ENCODE data around the gene TAC3. TPM values are rescaled to one million over a fixed set of nuclear protein-coding genes. Genes with fewer than 3 reads are reported as not detected.

TAC3 gene
- total RNA-seq, 1 experiment from 2014 or later: 3.1 TPM

DNA sequence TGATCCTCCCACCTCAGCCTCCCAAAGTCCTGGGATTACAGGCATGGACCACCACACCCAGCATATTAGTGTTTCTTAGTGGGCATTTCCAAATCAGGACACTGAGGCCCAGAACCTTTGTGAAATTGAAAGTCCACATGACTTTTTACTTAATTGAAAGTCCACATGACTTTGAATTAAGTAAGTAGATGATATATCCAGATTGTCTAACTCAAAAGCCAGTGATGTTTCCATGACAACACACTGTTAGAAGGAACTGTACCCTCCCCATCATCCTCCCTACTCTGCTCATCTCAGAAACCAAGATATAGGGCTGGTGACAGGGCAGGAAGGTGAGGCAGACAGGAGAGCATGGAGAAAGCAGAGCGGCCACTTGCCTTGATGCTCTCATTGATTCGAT, 26.4 kb upstream of the TAC3 start:
- Mint-ChIP-seq H3K27ac (ENCODE audit: unreplicated experiment) (no peak overlapping the region), H3K9me3 (ENCODE audit: unreplicated experiment) (no peaks in the 10 kb centered on the region), H3K36me3 (ENCODE audit: insufficient read depth, unreplicated experiment) (no peaks in the 10 kb centered on the region), H3K4me1 (ENCODE audit: low read depth, unreplicated experiment) (no peaks in the 10 kb centered on the region), H3K4me3 (ENCODE audit: unreplicated experiment) (no peak overlapping the region), H3K27me3 (ENCODE audit: insufficient read depth, unreplicated experiment) (no peaks in the 10 kb centered on the region)
- no peak for DNase-seq
- ChIA-PET CTCF (no interaction called here), POLR2A (interaction anchor here (0.7 kb wide), 1 partner anchor 25 kb away, joined by 9 read pairs; no protein-coding TSS in a partner anchor)
- intact Hi-C loops (cut with micrococcal nuclease; ENCODE audit: unreplicated experiment): no loop called here
- Histone ChIP-seq H3K4me1 (no peaks in the 10 kb centered on the region), H3K36me3 (ENCODE audit: control insufficient read depth, insufficient read depth, low read length) (peaks cover 5% of the 10 kb centered on the region; the same call in 1 of the 2 replicates), H3K9me3 (no peaks in the 10 kb centered on the region), H3K27me3 (replicated peaks; ENCODE audit: control insufficient read depth, insufficient read depth, low read length) (no peaks in the 10 kb centered on the region), H3K4me3 (ENCODE audit: low read depth, low read length) (no peak overlapping the region)
- no TSS peak for BruUV-seq (replicated peaks)
- TF ChIP-seq, protein P1, sequence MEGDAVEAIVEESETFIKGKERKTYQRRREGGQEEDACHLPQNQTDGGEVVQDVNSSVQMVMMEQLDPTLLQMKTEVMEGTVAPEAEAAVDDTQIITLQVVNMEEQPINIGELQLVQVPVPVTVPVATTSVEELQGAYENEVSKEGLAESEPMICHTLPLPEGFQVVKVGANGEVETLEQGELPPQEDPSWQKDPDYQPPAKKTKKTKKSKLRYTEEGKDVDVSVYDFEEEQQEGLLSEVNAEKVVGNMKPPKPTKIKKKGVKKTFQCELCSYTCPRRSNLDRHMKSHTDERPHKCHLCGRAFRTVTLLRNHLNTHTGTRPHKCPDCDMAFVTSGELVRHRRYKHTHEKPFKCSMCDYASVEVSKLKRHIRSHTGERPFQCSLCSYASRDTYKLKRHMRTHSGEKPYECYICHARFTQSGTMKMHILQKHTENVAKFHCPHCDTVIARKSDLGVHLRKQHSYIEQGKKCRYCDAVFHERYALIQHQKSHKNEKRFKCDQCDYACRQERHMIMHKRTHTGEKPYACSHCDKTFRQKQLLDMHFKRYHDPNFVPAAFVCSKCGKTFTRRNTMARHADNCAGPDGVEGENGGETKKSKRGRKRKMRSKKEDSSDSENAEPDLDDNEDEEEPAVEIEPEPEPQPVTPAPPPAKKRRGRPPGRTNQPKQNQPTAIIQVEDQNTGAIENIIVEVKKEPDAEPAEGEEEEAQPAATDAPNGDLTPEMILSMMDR (IDR thresholded peaks at IDR 0.05; ENCODE audit: insufficient read depth in 1 of 2, low read depth in 1 of 2, low read length in 1 of 2, severe bottlenecking in 1 of 2, unreplicated experiment in 1 of 2): no peak

DNA sequence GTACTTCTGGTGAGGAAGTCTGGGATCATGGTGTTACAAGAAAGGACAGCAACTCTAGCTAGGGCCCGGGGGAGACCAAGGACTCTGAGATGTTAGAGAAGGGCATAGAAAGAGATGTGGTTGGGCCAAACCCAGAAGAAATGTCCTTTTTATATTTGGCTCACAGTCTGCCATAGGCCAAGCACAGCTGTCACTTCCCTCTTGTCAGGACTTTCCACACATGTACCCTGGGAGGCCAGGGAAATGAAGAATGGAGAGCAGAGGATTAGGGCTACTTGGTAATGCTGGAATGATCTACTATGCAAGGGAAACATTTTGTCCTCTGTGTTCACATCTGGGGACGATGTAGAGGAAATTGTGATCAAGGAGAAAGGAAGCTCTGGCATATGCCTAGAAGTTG, 24.4 kb upstream of the TAC3 start:
- no peak for DNase-seq
- H3K4me3 ChIP-seq (ENCODE audit: low read depth, low read length): no peak overlapping the region
- H3K27me3 Mint-ChIP-seq (ENCODE audit: insufficient read depth, unreplicated experiment): no peaks in the 10 kb centered on the region
- H3K36me3 Mint-ChIP-seq (ENCODE audit: insufficient read depth, unreplicated experiment): no peaks in the 10 kb centered on the region
- H3K9me3 Mint-ChIP-seq (ENCODE audit: unreplicated experiment): no peaks in the 10 kb centered on the region
- H3K27me3 ChIP-seq (replicated peaks; ENCODE audit: control insufficient read depth, insufficient read depth, low read length): no peaks in the 10 kb centered on the region
- no peaks in the 10 kb centered on the region for H3K4me1 Mint-ChIP-seq (ENCODE audit: low read depth, unreplicated experiment)
- CTCF ChIA-PET: no interaction called here
- H3K27ac Mint-ChIP-seq (ENCODE audit: unreplicated experiment): no peak overlapping the region
- BruUV-seq (replicated peaks): no TSS peak
- TF ChIP-seq, protein P1 (IDR thresholded peaks at IDR 0.05; ENCODE audit: insufficient read depth in 1 of 2, low read depth in 1 of 2, low read length in 1 of 2, severe bottlenecking in 1 of 2, unreplicated experiment in 1 of 2): no peak
- POLR2A ChIA-PET: no interaction called here
- H3K4me1 ChIP-seq: no peaks in the 10 kb centered on the region
- H3K9me3 ChIP-seq: no peaks in the 10 kb centered on the region
- intact Hi-C loops (cut with micrococcal nuclease; ENCODE audit: unreplicated experiment): no loop called here
- H3K4me3 Mint-ChIP-seq (ENCODE audit: unreplicated experiment): no peak overlapping the region
- H3K36me3 ChIP-seq (ENCODE audit: control insufficient read depth, insufficient read depth, low read length): no peaks in the 10 kb centered on the region

DNA sequence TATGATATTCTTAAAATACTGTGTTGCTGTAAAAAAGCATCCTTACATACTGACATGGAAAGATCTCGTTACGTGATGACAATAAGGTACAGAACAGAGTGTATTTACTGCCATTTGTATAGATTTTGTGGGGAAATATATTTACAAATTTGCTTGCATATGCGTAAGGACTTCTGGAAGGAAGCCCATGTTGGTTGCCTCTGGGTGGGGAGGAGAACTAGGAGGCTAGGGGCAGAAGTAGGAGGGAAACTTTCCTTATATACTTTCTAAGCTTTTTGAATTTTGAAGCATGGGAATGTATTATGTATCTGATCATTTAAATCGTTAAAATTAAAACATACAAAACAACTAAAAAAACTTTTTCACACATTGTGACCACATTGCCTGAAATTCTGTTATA, 23.9 kb upstream of the TAC3 start:
- DNase-seq: no peak
- Mint-ChIP-seq H3K27me3 (ENCODE audit: insufficient read depth, unreplicated experiment) (no peaks in the 10 kb centered on the region), H3K9me3 (ENCODE audit: unreplicated experiment) (no peaks in the 10 kb centered on the region), H3K27ac (ENCODE audit: unreplicated experiment) (no peak overlapping the region), H3K4me1 (ENCODE audit: low read depth, unreplicated experiment) (no peaks in the 10 kb centered on the region), H3K36me3 (ENCODE audit: insufficient read depth, unreplicated experiment) (no peaks in the 10 kb centered on the region), H3K4me3 (ENCODE audit: unreplicated experiment) (no peak overlapping the region)
- no peaks in the 10 kb centered on the region; the same call in 1 of the 2 replicates for H3K36me3 ChIP-seq (ENCODE audit: control insufficient read depth, insufficient read depth, low read length)
- H3K4me3 ChIP-seq (ENCODE audit: low read depth, low read length): no peak overlapping the region
- ChIA-PET POLR2A (no interaction called here), CTCF (no interaction called here)
- no TSS peak for BruUV-seq (replicated peaks)
- no peaks in the 10 kb centered on the region for H3K4me1 ChIP-seq
- H3K27me3 ChIP-seq (replicated peaks; ENCODE audit: control insufficient read depth, insufficient read depth, low read length): no peaks in the 10 kb centered on the region
- intact Hi-C loops (cut with micrococcal nuclease; ENCODE audit: unreplicated experiment): no loop called here
- H3K9me3 ChIP-seq: no peaks in the 10 kb centered on the region
- TF ChIP-seq, protein P1 (IDR thresholded peaks at IDR 0.05; ENCODE audit: insufficient read depth in 1 of 2, low read depth in 1 of 2, low read length in 1 of 2, severe bottlenecking in 1 of 2, unreplicated experiment in 1 of 2): no peak

Measured in Caco-2 (cell line).